ENCODE results near the gene CCDC178.

The CCDC178 gene

GRCh38 chr18:33114749-33115148 lies 325.8 kb downstream of the CCDC178 start:
- FAIRE-seq: no peak

- no peak for FAIRE-seq
Observed at GRCh38 chr18:33113416-33113815, 327.1 kb downstream of the CCDC178 start.

- FAIRE-seq: no peak
Observed at GRCh38 chr18:33107511-33107910, 333.0 kb downstream of the CCDC178 start.

- no peak for FAIRE-seq
Observed at GRCh38 chr18:33101316-33101715, 339.2 kb downstream of the CCDC178 start.

- FAIRE-seq: no peak
Observed at GRCh38 chr18:33099626-33100025, 340.9 kb downstream of the CCDC178 start.

GRCh38 chr18:33097126-33097525 lies 343.4 kb downstream of the CCDC178 start:
- no peak for FAIRE-seq

- FAIRE-seq: no peak
Observed at GRCh38 chr18:33090461-33090860, 350.1 kb downstream of the CCDC178 start.

- no peak for FAIRE-seq
Observed at GRCh38 chr18:33076601-33077000, 363.9 kb downstream of the CCDC178 start.

GRCh38 chr18:33074125-33074524 lies 366.4 kb downstream of the CCDC178 start:
- FAIRE-seq: no peak

- no peak for FAIRE-seq
Observed at GRCh38 chr18:33062834-33063364, 377.6 kb downstream of the CCDC178 start.

GRCh38 chr18:33052886-33053285 lies 387.6 kb downstream of the CCDC178 start:
- no peak for FAIRE-seq

GRCh38 chr18:33051407-33051806 lies 389.1 kb downstream of the CCDC178 start:
- FAIRE-seq: no peak

- no peak for FAIRE-seq
Observed at GRCh38 chr18:33040213-33040612, 400.3 kb downstream of the CCDC178 start.

GRCh38 chr18:33034945-33035344 lies 405.6 kb downstream of the CCDC178 start:
- FAIRE-seq: no peak

- no peak for FAIRE-seq
Observed at GRCh38 chr18:33034212-33034611, 406.3 kb downstream of the CCDC178 start.

- no peak for FAIRE-seq
Observed at GRCh38 chr18:33022370-33022769, 418.2 kb downstream of the CCDC178 start.

- FAIRE-seq: no peak
Observed at GRCh38 chr18:33020877-33021276, 419.6 kb downstream of the CCDC178 start.

- FAIRE-seq: no peak
Observed at GRCh38 chr18:33014060-33014796, 426.3 kb downstream of the CCDC178 start.

GRCh38 chr18:33010149-33010548 lies 430.4 kb downstream of the CCDC178 start:
- FAIRE-seq: no peak

- no peak for FAIRE-seq
Observed at GRCh38 chr18:32998921-32999320, 441.6 kb downstream of the CCDC178 start.

- no peak for FAIRE-seq
Observed at GRCh38 chr18:32998285-32998684, 442.2 kb downstream of the CCDC178 start.

- no peak for FAIRE-seq
Observed at GRCh38 chr18:32983721-32984120, 456.8 kb downstream of the CCDC178 start.

GRCh38 chr18:32980896-32981295 lies 459.6 kb downstream of the CCDC178 start:
- FAIRE-seq: no peak

- no peak for FAIRE-seq
Observed at GRCh38 chr18:32975501-32975900, 465.0 kb downstream of the CCDC178 start.

GRCh38 chr18:32975163-32975436 lies 465.4 kb downstream of the CCDC178 start:
- FAIRE-seq: no peak

Measured in colon (tissue), 2 donors.